ENCODE measurements around the gene FCAMR.

- TF ChIP-seq CTCF (conservative IDR thresholded peaks at IDR 0.05 in 1 of 2, IDR thresholded peaks at IDR 0.05 in 1 of 2; ENCODE audit: extremely low read depth in 1 of 2, insufficient read depth in 1 of 2, low read depth in 1 of 2, low read length in 2 of 2) (no peak), EZH2 (IDR thresholded peaks at IDR 0.05; ENCODE audit: borderline replicate concordance, low read length) (no peak)
These were observed 48.4 kb downstream of the FCAMR start, which contains the start of gene FCMR for GRCh38 chr1:206921772-206922265.

Measured in mammary epithelial cell (primary cell).